NCI-H2029 (cell line): ENCODE measurements around the gene SETD3.

Source experiments
- DNase-seq: peaks from one replicate; lab custom pipeline; 2025; lab: John Stamatoyannopoulos, UW

SETD3 gene

DNA sequence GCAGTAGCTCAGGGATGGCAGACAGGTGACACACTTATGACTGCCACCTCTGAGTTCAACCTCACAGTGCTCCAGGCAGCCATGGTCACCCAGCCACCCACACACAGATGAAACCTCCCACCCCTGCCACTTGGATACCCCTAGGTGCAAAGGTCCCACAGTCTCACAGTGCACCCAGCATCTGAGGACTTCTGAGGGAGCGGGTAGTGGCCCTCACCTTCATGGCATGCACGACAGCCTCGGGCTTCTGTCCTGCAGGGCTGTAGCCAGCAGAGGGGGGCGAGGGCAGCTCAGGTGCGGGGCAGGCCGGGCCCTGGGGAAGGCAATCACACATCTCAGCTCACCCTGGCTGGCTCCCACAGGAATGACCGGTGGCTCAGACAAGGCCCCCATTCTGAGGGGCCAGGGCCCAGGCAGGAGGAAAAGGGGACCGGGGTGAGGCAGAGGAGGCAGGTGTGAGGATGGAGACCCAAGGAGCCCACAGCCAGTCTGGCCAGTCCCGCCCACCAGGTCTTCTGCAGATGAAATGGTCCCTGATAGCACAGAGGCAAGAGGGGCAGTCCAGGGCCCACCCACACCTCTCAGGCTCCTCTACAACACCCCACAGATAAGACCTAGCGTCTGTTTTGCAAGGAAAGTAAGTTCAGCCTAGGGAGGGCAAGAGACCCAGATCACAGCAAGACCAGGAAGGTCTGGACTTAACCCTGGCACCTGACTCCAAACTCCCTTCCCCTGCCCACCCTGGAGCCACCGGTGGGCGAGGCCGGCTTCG, 36.4 kb upstream of the SETD3 start:
- DNase-seq: no peak

DNA sequence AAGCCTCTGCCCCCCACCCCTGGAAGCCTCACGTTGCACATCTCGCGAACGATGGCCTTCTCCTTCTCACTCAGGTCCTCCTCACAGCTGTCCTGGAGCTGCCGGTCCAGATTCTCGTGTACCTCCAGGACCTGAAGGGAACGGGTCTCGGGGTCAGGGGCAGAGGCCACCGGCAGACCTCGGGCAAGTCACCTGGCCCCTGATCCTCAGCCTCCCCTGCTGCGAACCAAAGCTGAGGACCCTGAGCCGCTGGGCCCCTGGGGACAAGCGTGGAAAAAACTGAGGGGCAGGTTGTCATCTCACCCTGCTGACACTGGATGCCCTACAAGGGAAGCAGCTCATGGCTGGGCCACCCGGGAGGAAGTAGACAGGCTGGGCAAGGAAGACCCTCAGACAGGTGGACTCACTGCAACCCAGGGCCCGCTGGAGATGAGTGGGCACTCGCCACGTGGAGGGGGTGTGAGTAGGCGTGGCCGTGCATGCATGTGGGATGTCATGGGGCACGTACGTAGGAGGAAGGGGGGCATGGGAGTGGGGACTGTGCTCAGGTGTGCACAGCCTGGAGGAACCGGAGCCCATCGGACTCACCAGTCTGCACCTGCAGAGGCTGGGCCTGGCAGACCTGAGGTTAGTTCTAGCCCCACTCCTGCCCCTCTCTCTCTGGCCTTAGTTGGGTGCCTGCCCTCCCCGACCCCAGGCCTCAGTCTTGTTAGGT, 35.7 kb upstream of the SETD3 start:
- no peak for DNase-seq

DNA sequence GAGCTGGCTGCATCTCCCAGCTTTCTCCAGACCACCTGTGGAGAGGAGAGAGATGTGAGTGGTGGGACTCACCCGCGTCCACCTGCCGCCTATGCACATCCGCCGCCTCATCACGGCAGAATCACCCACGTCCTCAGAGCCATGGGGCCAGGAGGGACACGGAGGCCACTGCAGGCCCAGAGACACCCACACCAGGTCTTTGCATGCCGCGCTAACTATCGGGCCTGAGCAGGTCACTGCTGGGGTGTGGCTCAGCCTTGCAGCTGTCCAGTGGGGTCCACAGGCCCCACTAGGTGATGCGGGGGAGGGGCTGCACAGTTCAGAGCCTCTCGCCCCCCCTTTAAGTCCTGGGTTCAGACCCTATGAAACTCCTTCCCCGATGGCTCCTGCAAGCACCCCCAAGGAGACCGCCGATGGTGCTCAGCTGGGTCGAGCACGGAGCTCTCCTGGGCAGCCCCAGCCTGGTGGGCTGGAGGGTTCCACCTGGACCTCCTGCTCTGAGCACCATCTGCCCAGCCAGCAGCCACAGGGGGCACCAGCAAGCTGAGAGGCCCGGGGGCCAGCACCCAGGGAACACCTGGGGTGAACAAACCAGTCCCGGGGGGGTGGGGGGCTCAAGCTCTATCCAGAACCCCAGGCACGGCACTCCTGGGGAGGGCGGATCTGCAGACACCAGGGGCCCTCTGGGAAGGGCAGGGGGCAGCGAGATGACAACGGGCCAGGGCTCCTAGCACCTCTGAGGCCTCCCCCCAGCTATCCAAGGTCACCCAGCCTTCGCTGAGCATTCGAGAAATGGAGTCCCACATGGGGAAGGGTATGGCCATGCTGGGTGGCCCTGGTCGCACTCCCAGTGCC, 34.9 kb upstream of the SETD3 start:
- DNase-seq: no peak

DNA sequence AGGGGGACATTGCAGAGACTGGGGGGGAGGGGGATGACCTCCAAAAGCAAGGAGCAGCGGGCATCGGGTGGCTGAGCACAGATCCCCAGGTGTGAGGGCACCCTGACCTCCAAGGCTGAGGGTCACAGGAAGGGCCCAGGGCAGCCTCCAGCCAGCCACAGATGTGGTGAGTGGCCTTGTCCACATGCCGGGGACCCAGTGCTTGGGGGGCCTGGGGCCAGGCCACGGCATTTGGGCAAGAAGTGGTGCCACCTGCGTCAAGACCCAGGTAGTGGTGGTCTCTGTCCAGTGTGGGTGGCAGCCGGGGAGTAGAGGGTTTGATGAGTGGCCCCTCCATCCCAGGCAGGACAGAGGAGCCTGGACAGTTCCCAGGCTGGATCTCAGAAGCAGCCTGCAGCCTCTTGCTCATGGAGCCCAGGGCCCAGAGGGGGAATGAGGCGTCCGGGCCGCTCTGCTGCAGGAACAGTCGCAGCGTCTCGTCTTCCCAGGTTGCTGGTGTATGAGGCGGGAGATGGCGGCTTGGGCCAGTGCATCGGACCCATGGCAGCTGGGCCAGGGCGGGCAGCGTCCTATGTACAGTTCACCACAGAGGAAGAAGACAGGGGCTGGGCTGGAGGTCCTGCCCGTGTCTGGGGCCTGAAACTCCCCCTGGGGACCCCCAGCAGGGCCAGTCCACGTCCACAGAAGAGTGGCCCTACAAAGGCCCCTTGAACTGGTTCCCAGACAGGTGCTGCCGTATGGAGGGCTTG, 34.1 kb upstream of the SETD3 start:
- no peak for DNase-seq

DNA sequence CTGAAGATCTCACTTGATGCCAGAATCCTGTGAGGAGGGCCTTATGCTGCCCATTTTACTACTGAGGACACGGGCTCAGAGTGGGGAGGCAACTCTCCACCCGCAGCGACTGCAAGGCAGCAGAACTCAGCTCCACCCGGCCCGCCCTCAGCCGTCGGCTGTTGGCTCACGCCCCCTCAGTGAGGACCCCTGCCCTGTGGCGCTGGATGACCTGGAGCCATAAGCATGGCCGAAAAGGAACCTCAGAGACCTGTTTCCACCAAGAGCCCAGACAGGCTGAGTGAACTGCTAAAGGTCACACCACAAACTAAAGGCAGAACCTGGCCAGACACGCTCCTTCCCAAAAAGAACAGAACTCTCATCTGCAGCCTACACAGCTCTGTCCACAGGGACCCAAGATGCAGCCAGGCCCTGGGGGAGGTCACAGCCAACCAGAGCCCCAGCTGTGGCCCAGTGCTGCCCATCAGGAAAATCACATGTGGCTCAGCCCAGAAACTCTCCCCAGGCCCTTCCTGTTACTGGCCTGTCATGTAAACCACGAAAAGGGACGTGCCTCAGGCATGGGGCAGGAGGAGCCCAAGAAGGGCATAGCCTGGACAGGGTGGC, 33.4 kb upstream of the SETD3 start:
- no peak for DNase-seq

DNA sequence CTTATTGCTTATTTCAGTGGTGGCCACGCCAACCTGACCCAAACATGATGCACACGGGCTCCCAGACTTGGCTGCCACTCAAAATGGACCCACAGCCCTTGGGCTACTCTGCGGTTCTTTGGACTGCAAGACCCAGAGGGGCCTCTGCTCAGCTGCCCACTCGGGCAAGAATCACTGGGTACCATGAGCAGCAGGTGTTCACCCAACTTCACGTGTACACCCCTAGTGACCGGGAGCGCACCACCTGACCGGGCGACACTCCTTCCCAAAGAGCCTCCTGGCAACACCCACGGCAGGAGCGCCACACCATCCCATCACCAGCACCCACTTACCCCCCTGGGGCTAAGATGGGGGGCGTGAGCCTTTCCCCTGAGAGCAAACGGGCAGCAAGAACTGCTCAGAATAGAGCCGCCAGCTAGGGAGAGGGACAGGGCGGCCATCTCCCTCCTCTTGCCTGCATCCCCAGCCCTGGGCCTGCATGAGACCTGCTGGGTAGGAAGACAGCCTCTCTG, 32.6 kb upstream of the SETD3 start:
- DNase-seq: no peak

DNA sequence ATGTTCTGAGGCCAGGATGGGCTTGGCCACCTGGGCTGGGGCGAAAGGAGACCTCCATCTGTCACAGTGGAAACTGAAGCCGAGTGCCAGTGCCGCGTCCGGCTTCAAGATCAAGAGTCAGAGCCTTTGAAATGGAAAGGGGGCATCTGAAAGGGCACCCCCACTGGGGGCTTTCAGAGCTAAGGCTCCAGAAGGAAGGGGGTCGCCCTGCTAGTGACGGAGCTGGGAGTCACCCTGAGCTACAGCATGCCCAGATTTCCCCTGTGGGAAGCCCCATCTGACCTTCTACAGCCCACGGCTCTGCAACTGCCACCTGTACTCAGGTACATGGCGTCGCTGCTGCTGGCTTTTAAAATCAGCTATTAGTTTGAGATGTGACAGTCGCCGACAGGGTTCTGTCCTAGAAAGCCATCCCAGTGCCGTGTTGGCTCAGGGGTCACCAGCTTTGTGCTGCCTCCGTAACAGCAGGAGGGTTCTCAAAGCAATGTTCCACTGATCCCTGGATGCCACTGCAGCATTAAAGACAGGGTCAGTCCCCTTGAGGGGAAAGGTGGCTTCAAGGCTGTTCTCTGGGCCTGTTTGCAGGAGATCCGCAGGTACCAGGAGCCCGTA, 32.0 kb upstream of the SETD3 start:
- no peak for DNase-seq

DNA sequence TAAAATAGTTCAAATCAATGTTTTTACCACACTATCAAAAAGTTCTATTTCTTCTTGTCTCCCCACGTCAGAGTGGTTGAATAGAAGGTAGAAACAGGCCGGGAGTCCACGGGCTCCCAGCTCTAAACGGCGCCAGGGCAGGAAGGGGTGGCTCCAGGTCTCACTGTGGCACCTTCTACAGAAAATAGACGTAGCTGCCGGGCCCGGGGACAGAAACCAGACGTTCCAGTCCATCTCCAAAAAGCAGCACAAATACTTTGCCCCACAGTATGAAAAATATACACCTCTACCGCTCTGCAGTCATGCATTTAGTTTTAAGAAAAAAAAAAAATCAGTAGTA, 31.4 kb upstream of the SETD3 start:
- DNase-seq: no peak

DNA sequence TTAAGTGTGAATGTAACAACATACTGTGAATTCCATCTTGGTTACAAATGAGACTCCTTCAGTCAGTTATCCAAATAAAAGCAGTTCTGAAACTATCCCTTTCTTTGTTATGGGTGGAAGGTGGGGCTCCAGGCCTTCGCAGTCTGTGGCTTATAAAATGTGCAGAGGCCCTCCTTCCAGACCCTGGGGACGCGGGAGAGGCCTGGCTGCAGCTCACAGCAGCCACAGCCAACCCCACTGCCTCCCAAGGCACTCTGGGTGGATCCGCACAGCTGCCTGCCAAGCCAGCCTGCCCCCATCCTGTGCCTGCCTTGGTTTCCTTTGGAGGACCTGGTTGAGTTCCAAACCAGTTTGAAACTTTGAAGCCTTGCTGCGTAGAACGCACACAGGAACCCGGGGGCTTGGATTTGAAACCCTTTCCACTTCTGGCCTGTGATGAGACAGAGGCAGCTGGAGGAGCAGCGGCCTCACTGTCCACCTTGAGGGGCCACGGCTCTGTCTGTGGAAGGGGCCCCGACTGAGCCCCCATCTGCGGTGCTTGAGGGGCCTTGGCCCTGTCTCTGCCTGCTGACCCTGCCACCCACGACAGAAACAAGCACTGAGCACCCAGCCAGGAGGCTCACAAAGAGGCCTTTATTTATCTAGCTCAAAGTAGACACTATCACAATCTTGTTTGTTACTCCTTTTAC, 30.9 kb upstream of the SETD3 start:
- no peak for DNase-seq

DNA sequence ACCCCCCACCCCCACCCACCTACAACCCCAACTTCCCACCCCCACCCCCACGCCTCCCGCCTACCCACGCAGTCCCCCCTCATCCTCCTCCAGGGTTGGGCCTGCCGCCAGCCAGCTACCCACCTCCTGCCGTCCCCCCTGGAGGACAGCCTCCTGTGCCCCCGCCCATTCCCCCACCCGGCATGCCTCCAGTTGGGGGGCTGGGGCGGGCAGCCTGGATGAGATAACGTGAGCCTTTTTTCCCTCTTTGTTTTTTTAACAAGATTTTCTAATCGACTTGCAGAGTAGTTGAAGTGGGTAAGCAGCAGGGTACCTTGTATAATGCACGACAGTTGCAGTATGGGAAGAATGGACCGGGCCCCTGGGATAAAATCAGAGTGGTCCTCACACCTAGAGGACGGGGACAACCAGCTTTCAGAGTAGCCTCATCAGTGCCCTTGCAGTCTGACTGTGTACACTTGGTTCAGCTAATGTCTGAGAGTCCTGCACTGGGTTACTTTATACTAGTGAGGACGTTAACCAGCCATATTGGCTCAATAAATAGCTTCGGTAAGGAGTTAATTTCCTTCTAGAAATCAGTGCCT, 30.0 kb upstream of the SETD3 start:
- DNase-seq: no peak

DNA sequence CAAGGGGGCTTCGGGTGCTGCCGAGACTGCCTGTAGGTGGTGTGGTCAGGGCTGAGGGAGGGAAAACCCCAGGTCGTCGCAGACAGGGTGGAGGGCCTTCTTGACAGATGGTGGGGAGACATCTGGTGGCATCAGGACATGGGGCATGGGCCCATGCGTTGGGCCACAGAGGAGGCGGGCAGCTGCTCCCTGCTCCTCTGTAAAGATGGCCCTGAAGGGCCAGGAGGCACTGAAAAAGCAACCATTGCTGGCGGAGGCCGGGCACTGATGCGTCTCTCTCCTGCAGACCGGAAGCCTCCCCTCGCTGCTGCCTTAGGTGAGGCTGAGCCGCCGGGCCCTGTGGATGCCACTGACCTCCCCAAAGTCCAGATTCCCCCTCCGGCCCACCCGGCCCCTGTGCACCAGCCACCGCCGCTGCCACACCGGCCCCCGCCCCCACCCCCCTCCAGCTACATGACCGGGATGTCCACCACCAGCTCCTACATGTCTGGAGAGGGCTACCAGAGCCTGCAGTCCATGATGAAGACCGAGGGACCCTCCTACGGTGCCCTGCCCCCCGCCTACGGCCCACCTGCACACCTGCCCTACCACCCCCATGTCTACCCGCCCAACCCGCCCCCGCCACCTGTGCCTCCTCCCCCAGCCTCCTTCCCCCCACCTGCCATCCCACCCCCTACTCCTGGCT, 29.4 kb upstream of the SETD3 start:
- DNase-seq: no peak

DNA sequence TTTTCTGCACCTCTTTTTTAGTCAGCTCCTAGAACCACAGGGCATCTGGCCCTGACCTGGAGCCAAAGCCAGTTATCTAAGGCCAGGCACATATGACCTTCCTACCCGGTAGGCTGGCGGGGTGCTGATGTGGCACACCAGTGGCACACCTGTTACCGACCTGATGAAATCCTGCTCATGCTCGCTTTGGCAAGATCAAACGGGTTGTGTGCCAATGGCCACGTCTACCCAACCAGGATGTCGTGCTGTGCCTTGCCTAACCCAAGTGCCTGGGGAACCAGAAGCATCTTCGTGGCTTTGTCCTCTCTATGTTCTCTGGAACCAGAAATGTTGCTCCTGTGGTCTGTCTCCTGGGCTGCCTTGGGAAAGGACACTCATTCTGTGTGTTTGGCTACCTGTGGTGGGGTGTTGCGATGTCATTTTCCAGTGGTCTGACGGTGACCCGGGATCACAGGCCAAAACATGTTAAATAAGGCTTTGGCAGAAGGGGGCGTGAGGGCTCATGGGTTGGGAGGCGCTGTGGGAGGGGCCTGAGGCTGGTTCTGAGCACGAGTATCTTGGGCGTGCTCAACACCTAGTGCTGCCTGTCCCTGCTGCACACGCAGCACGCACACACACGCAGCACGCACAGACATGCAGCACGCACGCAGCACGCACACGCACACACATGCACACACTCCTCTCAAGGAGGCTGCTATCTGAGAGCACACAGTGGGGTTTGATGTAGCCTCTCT, 28.4 kb upstream of the SETD3 start:
- no peak for DNase-seq

DNA sequence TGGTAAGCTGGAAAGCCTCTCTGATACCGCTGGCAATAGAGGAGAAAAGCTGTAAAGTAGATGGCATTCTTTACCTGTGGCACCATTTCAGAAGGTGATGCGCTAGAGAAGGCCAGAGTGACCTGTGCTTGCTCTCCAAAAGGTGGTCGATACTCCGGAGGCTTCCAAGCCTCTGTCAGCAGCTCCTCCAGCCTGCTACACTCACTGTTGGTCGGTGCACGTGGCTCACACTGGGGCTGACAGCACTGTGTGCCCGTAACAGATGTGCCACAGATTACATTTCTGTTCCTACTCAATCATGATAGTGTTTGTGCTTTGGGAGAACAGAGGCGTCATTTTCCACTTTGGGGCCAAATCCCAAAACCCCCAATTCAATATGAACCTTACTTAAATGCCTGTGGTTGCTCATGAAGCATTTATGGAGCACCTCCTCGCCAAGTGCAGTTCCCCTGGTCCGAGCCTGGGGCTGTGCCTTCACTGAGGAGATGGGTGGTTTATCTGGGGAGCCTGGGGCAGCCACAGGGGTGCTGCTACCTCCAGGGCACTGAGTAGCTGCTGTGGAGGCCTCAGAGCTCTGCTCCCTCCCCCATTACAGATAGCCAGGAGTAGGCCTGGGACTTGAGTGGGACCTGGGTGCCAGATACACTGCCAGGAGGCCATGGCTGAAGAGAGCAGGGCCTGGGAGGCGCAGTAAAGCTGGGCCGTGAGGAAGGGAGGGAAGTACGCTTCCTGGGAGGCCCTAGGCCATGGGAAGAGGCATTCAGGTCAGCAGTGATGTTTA, 27.4 kb upstream of the SETD3 start:
- no peak for DNase-seq

DNA sequence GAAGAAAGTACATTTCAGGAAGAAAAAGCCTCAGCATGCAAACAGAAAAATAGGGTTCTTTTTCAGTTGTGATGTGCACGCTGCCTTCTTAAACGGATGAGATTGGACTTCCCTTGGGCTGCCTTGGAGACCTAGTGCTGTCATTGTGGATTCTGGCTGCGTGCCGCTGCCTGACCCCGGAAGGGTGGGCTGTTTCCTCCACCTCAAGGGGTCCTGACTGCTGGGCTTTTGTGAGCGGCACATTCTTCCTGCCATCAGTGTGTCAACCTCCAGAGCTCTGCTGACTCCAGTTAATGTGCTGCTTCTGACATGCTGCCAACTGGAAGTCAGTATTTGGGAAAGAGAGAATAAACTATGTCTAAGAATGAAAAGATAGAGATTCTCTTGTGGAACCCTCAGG, 25.6 kb upstream of the SETD3 start:
- no peak for DNase-seq

DNA sequence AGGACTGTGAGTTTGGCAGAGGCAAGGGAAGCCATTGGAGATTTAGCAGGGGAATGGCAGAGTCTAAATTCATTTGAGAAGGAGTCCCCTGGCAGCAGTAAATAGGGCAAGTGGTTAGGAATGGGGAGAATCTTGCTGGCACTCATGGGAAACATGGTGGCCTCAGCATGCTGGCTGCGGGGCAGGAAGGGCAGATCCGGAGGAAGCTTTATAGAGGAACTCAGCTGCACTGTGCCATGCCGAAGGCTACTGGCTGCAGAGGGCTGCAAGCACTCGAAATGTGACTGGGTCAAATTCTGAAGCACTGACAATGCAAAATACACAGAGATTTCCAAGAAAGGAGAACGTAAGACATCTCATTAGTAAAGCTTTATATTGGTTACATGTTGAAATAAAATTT, 24.4 kb upstream of the SETD3 start:
- DNase-seq: no peak

DNA sequence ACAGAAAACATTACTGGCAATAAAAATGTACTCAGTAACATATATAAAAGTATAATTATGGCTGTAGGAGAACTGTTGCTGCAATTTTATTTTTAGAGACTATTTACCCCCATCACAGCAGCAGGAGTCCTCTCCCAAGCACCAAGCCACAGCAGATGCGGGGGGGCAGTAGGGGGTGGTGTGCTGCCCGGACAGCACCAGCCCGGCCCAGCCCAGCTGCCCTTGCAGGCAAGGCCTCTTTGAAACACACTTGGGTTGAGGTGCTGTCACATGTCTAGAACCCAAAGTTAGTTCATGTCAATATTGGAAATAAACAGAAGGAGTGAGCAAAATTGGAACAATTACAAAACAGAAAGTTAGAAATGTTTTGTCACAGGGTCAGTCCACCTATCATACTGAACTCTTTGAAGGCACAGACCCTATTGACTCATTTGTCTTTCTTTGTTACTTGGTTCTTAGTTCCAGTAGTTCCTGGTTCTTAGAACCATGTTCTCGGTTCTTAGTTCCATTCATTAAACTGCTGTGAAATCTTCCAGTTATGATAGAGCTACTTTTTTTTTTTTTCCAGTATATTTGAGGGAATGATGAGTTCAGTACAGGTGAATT, 23.3 kb upstream of the SETD3 start:
- DNase-seq: no peak

DNA sequence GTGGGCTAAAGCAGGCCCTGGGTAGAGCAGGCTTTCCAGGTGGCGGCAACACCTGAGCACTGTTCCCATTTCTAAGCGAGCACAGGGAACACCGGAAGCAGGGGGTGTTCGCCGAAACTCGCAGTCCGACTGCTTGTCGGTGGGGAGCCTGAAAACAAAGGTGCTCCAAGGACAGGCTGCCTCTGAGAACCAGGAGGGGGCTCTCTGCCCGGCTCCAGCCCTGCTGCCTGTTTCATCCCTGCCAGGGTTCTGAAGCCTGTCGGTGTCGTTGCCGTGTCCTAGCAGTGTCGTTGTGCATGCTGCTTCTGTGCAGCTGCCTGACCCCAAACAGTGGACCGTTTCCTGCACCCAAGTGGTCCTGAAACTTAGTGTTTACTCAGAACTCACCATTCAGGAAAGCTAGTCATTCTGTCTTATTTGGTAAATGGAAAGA, 22.3 kb upstream of the SETD3 start:
- no peak for DNase-seq

DNA sequence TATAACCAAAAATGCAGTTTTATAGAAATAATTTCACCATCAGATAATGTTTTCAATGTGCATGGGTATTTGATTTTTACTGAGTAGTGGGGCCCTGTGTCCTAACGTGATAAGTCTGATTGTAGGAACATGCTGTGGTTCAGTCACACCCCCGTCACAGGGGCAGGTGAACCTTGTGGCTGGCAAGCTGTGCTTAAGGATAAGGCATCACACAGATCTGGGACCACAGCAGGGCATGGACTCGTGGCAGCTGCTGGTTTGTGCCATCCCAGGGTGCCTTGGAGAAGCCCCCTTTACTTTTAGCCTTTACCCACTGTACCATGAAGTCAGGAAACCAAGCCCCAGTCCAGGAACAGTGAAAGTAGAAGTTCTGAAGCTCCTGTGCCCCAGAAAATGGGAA, 17.2 kb upstream of the SETD3 start:
- DNase-seq: no peak
